Memory B cell (primary cell): Measurements from ENCODE around the gene ANKRD9.

ENCODE experiments used
- ATAC-seq: fragments of 150-1000 bp; cut with Tn5 transposase; 2 replicates; pipeline ENCODE4 v1.10.0; 2021; ENCODE audit warnings: low read depth, mild to moderate bottlenecking, moderate library complexity
- DNase-seq, 2 donors: peaks; one replicate each; pipeline ENCODE4 v3.0.0; 2022; ENCODE audit warnings: low spot score in 2 of 2
- H3K27ac Mint-ChIP-seq: one replicate; pipeline ENCODE4 v1.8.0; 2022; ENCODE audit warnings: mild to moderate bottlenecking, moderate library complexity, mixed read lengths
- H3K27me3 Mint-ChIP-seq: one replicate; pipeline ENCODE4 v1.8.0; 2022; ENCODE audit warnings: mixed read lengths
- H3K36me3 Mint-ChIP-seq: one replicate; pipeline ENCODE4 v1.8.0; 2022; ENCODE audit warnings: mild to moderate bottlenecking, mixed read lengths
- H3K4me1 Mint-ChIP-seq: one replicate; pipeline ENCODE4 v1.8.0; 2022; ENCODE audit warnings: mixed read lengths
- H3K4me3 Mint-ChIP-seq: one replicate; pipeline ENCODE4 v1.8.0; 2022; ENCODE audit warnings: mild to moderate bottlenecking, moderate library complexity, mixed read lengths
- H3K9me3 Mint-ChIP-seq: one replicate; pipeline ENCODE4 v1.8.0; 2022; ENCODE audit warnings: mixed read lengths

ANKRD9 gene

DNA sequence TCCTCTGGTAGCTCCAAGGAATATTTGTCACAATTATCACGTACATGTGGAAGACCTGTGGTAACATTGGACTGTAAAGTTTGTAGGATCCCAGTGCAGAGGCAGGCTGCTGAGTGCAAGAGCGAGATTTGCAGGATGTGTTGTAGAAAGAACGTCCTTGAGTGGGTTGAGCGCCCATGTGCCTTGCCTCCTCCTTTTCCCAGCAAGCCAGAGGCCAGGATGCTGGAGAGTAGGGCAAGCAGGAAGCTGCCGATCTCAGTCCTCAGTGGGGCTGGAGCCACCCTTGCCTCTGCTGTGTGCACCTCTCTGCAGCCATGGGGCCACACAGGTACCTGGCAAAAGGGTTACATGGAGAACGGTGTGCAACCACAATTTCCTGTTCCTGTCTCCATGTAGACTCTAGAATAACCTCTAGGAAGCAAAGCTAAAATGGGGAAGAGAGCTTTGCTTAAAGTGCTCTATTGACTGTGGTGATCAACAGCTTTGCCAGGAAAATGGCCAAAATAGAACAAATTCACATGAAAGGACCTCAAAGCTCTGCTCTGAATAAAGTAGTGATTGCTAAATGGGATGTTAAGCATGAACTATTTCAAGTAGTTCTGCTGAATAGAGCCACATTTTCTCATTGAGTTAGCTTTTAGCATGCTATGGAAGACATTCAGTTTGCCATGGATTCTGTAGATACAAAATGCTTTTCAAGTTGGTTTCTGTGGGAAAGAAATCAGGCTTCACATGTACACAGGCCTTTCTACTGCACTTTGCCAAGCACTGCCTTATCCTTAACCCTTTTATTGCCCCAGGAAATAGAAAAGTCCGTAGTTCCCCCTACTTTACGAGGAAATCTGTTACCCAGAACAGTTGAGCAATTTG lies 37.4 kb downstream of the ANKRD9 start:
- H3K36me3 Mint-ChIP-seq = peaks cover 18% of the 10 kb centered on the region
- DNase-seq = no peak
- H3K4me1 Mint-ChIP-seq = no peaks in the 10 kb centered on the region
- no peak overlapping the region for H3K4me3 Mint-ChIP-seq
- H3K27me3 Mint-ChIP-seq = no peaks in the 10 kb centered on the region
- no peak for ATAC-seq
- H3K27ac Mint-ChIP-seq = no peak overlapping the region
- H3K9me3 Mint-ChIP-seq = no peaks in the 10 kb centered on the region

DNA sequence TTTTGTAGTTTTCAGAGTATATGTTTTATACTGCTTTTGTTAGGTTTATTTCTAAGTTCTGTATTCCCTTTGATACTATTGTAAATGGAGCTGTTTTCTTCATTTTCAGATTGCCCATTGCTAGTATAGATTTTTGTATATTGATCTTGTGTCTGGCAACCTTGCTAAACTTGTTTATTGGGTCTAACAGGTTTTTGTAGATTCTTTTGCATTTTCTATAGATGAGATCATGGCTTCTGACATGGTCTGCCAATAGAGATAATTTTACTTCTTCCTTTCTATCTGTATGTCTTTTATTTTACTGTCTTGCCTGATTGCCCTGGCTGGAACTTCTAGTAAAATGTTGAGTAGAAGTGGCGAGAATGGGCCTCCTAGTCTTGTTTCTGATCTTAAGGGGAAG lies 40.3 kb downstream of the ANKRD9 start:
- DNase-seq (no peak), ATAC-seq (no peak)
- H3K27me3 Mint-ChIP-seq = no peaks in the 10 kb centered on the region
- no peak overlapping the region for H3K4me3 Mint-ChIP-seq
- no peaks in the 10 kb centered on the region for H3K4me1 Mint-ChIP-seq
- peaks cover 23% of the 10 kb centered on the region for H3K36me3 Mint-ChIP-seq
- no peaks in the 10 kb centered on the region for H3K9me3 Mint-ChIP-seq
- H3K27ac Mint-ChIP-seq = no peak overlapping the region

- no peak overlapping the region for H3K4me3 Mint-ChIP-seq
- H3K36me3 Mint-ChIP-seq = peaks cover 21% of the 10 kb centered on the region
- H3K27me3 Mint-ChIP-seq = no peaks in the 10 kb centered on the region
- DNase-seq (no peak), ATAC-seq (no peak)
- H3K9me3 Mint-ChIP-seq = no peaks in the 10 kb centered on the region
- no peak overlapping the region for H3K27ac Mint-ChIP-seq
- no peaks in the 10 kb centered on the region for H3K4me1 Mint-ChIP-seq
Measured at GRCh38 chr14:102464846-102465341, 44.7 kb downstream of the ANKRD9 start.

- Mint-ChIP-seq H3K4me1 (no peaks in the 10 kb centered on the region), H3K36me3 (peaks cover 16% of the 10 kb centered on the region), H3K9me3 (no peaks in the 10 kb centered on the region), H3K27me3 (no peaks in the 10 kb centered on the region), H3K4me3 (no peak overlapping the region), H3K27ac (no peak overlapping the region)
- DNase-seq (no peak), ATAC-seq (no peak)
Measured at GRCh38 chr14:102464006-102464405, 45.6 kb downstream of the ANKRD9 start.

GRCh38 chr14:102462391-102462790 lies 47.2 kb downstream of the ANKRD9 start:
- DNase-seq (no peak), ATAC-seq (no peak)
- Mint-ChIP-seq H3K27ac (no peak overlapping the region), H3K9me3 (no peaks in the 10 kb centered on the region), H3K36me3 (peaks cover 19% of the 10 kb centered on the region), H3K27me3 (no peaks in the 10 kb centered on the region), H3K4me3 (no peak overlapping the region), H3K4me1 (no peaks in the 10 kb centered on the region)

- H3K36me3 Mint-ChIP-seq = peaks cover 15% of the 10 kb centered on the region
- no peak overlapping the region for H3K27ac Mint-ChIP-seq
- DNase-seq (no peak), ATAC-seq (no peak)
- no peak overlapping the region for H3K4me3 Mint-ChIP-seq
- H3K27me3 Mint-ChIP-seq = no peaks in the 10 kb centered on the region
- H3K9me3 Mint-ChIP-seq = no peaks in the 10 kb centered on the region
- no peaks in the 10 kb centered on the region for H3K4me1 Mint-ChIP-seq
Measured at GRCh38 chr14:102461490-102462338, 47.9 kb downstream of the ANKRD9 start.

- no peaks in the 10 kb centered on the region for H3K27me3 Mint-ChIP-seq
- DNase-seq = no peak
- ATAC-seq = no peak
- peaks cover 14% of the 10 kb centered on the region for H3K36me3 Mint-ChIP-seq
- no peak overlapping the region for H3K27ac Mint-ChIP-seq
- no peak overlapping the region for H3K4me3 Mint-ChIP-seq
- H3K9me3 Mint-ChIP-seq = no peaks in the 10 kb centered on the region
- no peaks in the 10 kb centered on the region for H3K4me1 Mint-ChIP-seq
Measured at GRCh38 chr14:102457509-102457908, 52.1 kb downstream of the ANKRD9 start.

DNA sequence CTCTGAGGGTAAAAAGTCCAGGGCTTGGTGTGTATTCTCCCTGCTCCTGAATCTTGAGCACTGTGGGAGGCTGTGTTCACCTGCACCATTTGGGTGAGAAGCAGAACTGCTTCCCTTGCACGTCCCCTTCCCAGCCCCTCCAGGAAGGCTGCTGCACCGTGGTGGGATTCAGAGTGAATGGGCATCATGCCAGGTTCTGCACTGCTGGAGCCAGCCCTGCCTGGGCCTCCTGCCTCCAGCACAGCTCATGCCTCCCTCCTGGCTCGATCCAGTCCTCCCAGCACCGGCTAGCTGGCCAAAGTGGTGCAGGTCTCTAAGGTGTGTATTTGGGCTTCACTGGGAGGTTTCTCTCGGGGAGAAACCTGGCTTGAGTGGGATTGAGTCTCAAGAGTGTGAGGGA lies 54.9 kb downstream of the ANKRD9 start:
- DNase-seq (no peak), ATAC-seq (no peak)
- Mint-ChIP-seq H3K9me3 (no peaks in the 10 kb centered on the region), H3K27me3 (no peaks in the 10 kb centered on the region), H3K4me1 (no peaks in the 10 kb centered on the region), H3K27ac (no peak overlapping the region), H3K36me3 (peaks cover 21% of the 10 kb centered on the region), H3K4me3 (no peak overlapping the region)

- H3K36me3 Mint-ChIP-seq = peaks cover 12% of the 10 kb centered on the region
Measured at GRCh38 chr14:102452302-102452701, 57.3 kb downstream of the ANKRD9 start.

More at GRCh38 chr14:102452302-102452701, 57.3 kb downstream of the ANKRD9 start:
- Mint-ChIP-seq H3K4me1 (no peaks in the 10 kb centered on the region), H3K4me3 (no peak overlapping the region), H3K27ac (no peak overlapping the region), H3K9me3 (no peaks in the 10 kb centered on the region), H3K27me3 (no peaks in the 10 kb centered on the region)
- DNase-seq (no peak), ATAC-seq (no peak)
